WTC11 (cell line): Measurements from ENCODE around the gene CA11. TPM values are rescaled to one million over a fixed set of nuclear protein-coding genes. Genes with fewer than 3 reads are reported as not detected.
A peak's percentile ranks its signal among the peaks of the same experiment; 100 is the strongest.

Experiments
- CREB1 ChIP-seq: sonication (generic); formaldehyde crosslinking; IDR thresholded peaks from 2 replicates; pipeline ENCODE4 v1.8.0; 2023; ENCODE audit warnings: mild to moderate bottlenecking, missing genetic modification reagents
- ELF4 ChIP-seq: sonication (generic); formaldehyde crosslinking; IDR thresholded peaks from 2 replicates; pipeline ENCODE4 v1.8.1; 2022; ENCODE audit warnings: low read depth, mild to moderate bottlenecking, moderate library complexity, missing genetic modification reagents
- FOXK1 ChIP-seq: sonication (generic); formaldehyde crosslinking; IDR thresholded peaks from 2 replicates; pipeline ENCODE4 v1.8.0; 2022; ENCODE audit warnings: mild to moderate bottlenecking, moderate library complexity, missing genetic modification reagents
- GTF2I ChIP-seq: fragments of 250-450 bp; sonication (Bioruptor Pico); conservative IDR thresholded peaks from 2 replicates; pipeline ENCODE4 v1.4.0; 2021; ENCODE audit warnings: mild to moderate bottlenecking
- IRF2 ChIP-seq: sonication (generic); formaldehyde crosslinking; IDR thresholded peaks from 2 replicates; pipeline ENCODE4 v1.8.0; 2022; ENCODE audit warnings: low read depth, missing genetic modification reagents, borderline replicate concordance
- JUN ChIP-seq: sonication (generic); formaldehyde crosslinking; IDR thresholded peaks from 2 replicates; pipeline ENCODE4 v1.8.0; 2023; ENCODE audit warnings: mild to moderate bottlenecking, missing genetic modification reagents
- KAT7 ChIP-seq: sonication (generic); formaldehyde crosslinking; IDR thresholded peaks from 2 replicates; pipeline ENCODE4 v1.8.1; 2023; ENCODE audit warnings: missing genetic modification reagents, mild to moderate bottlenecking, borderline replicate concordance
- MYBL2 ChIP-seq: sonication (generic); formaldehyde crosslinking; IDR thresholded peaks from 2 replicates; pipeline ENCODE4 v1.8.1; 2023; ENCODE audit warnings: mild to moderate bottlenecking, moderate library complexity, missing genetic modification reagents
- NFE2L1 ChIP-seq: sonication (generic); formaldehyde crosslinking; IDR thresholded peaks from 2 replicates; pipeline ENCODE4 v1.8.1; 2023; ENCODE audit warnings: missing genetic modification reagents
- NFYB ChIP-seq: sonication (generic); formaldehyde crosslinking; conservative IDR thresholded peaks from 2 replicates; pipeline ENCODE4 v1.8.0; 2022; ENCODE audit warnings: low read depth, missing genetic modification reagents
- OVOL2 ChIP-seq: fragments of 250-450 bp; sonication (Bioruptor Pico); IDR thresholded peaks from 2 replicates; pipeline ENCODE4 v1.9.0; 2021; ENCODE audit warnings: mild to moderate bottlenecking, borderline replicate concordance
- TCF7 ChIP-seq: sonication (generic); formaldehyde crosslinking; IDR thresholded peaks from 2 replicates; pipeline ENCODE4 v1.8.0; 2022; ENCODE audit warnings: mild to moderate bottlenecking, low read depth, missing genetic modification reagents, moderate library complexity
- ZBTB21 ChIP-seq: sonication (generic); formaldehyde crosslinking; IDR thresholded peaks from 2 replicates; pipeline ENCODE4 v1.8.1; 2023; ENCODE audit warnings: mild to moderate bottlenecking, missing genetic modification reagents, borderline replicate concordance
- ZNF121 ChIP-seq: sonication (generic); formaldehyde crosslinking; IDR thresholded peaks from 2 replicates; pipeline ENCODE4 v1.8.0; 2023; ENCODE audit warnings: missing genetic modification reagents
- ZNF138 ChIP-seq: sonication (generic); formaldehyde crosslinking; conservative IDR thresholded peaks from 2 replicates; pipeline ENCODE4 v1.8.1; 2022; ENCODE audit warnings: mild to moderate bottlenecking, moderate library complexity, missing genetic modification reagents
- ZNF232 ChIP-seq: sonication (generic); formaldehyde crosslinking; IDR thresholded peaks from 2 replicates; pipeline ENCODE4 v1.8.0; 2022; ENCODE audit warnings: mild to moderate bottlenecking, missing genetic modification reagents
- total RNA-seq: library from RNA; stranded (reverse); gene quantifications from 3 replicates; pipeline ENCODE4 v1.2.3, GENCODE V29; 2021
- TF ChIP-seq, protein P1 (sequence below): fragments of 250-450 bp; sonication (Bioruptor Pico); IDR thresholded peaks from 2 replicates; pipeline ENCODE4 v1.9.0; 2021; ENCODE audit warnings: mild to moderate bottlenecking, borderline replicate concordance
- TF ChIP-seq, protein P2 (sequence below): sonication (generic); formaldehyde crosslinking; IDR thresholded peaks from 2 replicates; pipeline ENCODE4 v1.8.1; 2022; ENCODE audit warnings: low read depth, missing genetic modification reagents, borderline replicate concordance
- TF ChIP-seq, protein P3 (sequence below): fragments of 250-450 bp; sonication (Bioruptor Pico); IDR thresholded peaks from 2 replicates; pipeline ENCODE4 v1.9.0; 2021; ENCODE audit warnings: mild to moderate bottlenecking
- TF ChIP-seq, protein P4 (sequence below): sonication (generic); formaldehyde crosslinking; IDR thresholded peaks from 2 replicates; pipeline ENCODE4 v1.8.0; 2022; ENCODE audit warnings: mild to moderate bottlenecking, missing genetic modification reagents
- TF ChIP-seq, protein P5 (sequence below): sonication (generic); formaldehyde crosslinking; IDR thresholded peaks from 2 replicates; pipeline ENCODE4 v1.8.0; 2023; ENCODE audit warnings: mild to moderate bottlenecking, missing genetic modification reagents
- TF ChIP-seq, protein P6 (sequence below): sonication (generic); formaldehyde crosslinking; IDR thresholded peaks from 2 replicates; pipeline ENCODE4 v1.8.1; 2023; ENCODE audit warnings: mild to moderate bottlenecking, missing genetic modification reagents, moderate library complexity
- TF ChIP-seq, protein P7 (sequence below): fragments of 200-600 bp; IDR thresholded peaks from 2 replicates; pipeline ENCODE4 v1.8.0; 2022; ENCODE audit warnings: antibody characterized with exemption

CA11 gene
- total RNA-seq, 1 experiment from 2014 or later = 41.4 TPM

DNA sequence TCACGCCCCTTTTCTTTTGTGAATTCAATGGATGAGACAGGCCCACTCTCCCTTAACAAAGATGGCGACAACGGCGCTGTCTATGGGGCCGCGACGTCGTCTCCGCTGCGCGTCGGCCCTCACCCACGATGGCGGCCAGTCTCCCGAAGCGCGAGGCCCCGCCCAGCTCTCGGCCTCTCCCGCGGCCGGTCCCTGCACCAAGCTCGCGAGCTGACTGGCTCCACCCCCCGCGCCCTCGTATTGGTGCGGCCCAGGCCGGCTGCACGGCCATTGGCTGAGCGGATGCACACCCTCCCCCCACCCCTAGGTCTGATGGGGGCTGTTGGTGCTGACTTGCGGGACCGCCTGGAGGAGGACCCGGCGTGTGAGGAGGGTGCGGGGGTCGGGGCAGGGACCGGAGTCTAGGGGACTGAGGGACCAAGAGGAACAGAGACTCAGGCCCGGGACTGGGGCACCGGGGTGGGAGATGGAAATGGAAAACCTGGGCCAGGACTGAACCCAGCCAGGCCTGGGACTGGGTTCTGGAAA, 21.9 kb downstream of the CA11 start (continued):
- TF ChIP-seq, protein P1, sequence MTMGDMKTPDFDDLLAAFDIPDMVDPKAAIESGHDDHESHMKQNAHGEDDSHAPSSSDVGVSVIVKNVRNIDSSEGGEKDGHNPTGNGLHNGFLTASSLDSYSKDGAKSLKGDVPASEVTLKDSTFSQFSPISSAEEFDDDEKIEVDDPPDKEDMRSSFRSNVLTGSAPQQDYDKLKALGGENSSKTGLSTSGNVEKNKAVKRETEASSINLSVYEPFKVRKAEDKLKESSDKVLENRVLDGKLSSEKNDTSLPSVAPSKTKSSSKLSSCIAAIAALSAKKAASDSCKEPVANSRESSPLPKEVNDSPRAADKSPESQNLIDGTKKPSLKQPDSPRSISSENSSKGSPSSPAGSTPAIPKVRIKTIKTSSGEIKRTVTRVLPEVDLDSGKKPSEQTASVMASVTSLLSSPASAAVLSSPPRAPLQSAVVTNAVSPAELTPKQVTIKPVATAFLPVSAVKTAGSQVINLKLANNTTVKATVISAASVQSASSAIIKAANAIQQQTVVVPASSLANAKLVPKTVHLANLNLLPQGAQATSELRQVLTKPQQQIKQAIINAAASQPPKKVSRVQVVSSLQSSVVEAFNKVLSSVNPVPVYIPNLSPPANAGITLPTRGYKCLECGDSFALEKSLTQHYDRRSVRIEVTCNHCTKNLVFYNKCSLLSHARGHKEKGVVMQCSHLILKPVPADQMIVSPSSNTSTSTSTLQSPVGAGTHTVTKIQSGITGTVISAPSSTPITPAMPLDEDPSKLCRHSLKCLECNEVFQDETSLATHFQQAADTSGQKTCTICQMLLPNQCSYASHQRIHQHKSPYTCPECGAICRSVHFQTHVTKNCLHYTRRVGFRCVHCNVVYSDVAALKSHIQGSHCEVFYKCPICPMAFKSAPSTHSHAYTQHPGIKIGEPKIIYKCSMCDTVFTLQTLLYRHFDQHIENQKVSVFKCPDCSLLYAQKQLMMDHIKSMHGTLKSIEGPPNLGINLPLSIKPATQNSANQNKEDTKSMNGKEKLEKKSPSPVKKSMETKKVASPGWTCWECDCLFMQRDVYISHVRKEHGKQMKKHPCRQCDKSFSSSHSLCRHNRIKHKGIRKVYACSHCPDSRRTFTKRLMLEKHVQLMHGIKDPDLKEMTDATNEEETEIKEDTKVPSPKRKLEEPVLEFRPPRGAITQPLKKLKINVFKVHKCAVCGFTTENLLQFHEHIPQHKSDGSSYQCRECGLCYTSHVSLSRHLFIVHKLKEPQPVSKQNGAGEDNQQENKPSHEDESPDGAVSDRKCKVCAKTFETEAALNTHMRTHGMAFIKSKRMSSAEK (CRISPR knock-in tag) = 0 out of 2 replicates have a peak, but pooled peaks have one; percentile 56
- TF ChIP-seq, protein P2, sequence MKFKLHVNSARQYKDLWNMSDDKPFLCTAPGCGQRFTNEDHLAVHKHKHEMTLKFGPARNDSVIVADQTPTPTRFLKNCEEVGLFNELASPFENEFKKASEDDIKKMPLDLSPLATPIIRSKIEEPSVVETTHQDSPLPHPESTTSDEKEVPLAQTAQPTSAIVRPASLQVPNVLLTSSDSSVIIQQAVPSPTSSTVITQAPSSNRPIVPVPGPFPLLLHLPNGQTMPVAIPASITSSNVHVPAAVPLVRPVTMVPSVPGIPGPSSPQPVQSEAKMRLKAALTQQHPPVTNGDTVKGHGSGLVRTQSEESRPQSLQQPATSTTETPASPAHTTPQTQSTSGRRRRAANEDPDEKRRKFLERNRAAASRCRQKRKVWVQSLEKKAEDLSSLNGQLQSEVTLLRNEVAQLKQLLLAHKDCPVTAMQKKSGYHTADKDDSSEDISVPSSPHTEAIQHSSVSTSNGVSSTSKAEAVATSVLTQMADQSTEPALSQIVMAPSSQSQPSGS = no peak
- TF ChIP-seq, protein P3, sequence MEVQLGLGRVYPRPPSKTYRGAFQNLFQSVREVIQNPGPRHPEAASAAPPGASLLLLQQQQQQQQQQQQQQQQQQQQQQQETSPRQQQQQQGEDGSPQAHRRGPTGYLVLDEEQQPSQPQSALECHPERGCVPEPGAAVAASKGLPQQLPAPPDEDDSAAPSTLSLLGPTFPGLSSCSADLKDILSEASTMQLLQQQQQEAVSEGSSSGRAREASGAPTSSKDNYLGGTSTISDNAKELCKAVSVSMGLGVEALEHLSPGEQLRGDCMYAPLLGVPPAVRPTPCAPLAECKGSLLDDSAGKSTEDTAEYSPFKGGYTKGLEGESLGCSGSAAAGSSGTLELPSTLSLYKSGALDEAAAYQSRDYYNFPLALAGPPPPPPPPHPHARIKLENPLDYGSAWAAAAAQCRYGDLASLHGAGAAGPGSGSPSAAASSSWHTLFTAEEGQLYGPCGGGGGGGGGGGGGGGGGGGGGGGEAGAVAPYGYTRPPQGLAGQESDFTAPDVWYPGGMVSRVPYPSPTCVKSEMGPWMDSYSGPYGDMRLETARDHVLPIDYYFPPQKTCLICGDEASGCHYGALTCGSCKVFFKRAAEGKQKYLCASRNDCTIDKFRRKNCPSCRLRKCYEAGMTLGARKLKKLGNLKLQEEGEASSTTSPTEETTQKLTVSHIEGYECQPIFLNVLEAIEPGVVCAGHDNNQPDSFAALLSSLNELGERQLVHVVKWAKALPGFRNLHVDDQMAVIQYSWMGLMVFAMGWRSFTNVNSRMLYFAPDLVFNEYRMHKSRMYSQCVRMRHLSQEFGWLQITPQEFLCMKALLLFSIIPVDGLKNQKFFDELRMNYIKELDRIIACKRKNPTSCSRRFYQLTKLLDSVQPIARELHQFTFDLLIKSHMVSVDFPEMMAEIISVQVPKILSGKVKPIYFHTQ = no peak
- TF ChIP-seq KAT7 (CRISPR knock-in tag) (0 out of 2 replicates have a peak, but pooled peaks have one; percentile 31), GTF2I (CRISPR knock-in tag) (no peak), CREB1 (CRISPR knock-in tag) (no peak), ZNF232 (CRISPR knock-in tag) (peak; percentile 69; the same call in 1 of the 2 replicates), IRF2 (CRISPR knock-in tag) (no peak), TCF7 (no peak), NFYB (CRISPR knock-in tag) (peak; percentile 88), OVOL2 (CRISPR knock-in tag) (no peak), FOXK1 (peak; percentile 86), ZNF121 (no peak), ZNF138 (CRISPR knock-in tag) (no peak), MYBL2 (CRISPR knock-in tag) (no peak), NFE2L1 (CRISPR knock-in tag) (no peak), ELF4 (CRISPR knock-in tag) (no peak), JUN (CRISPR knock-in tag) (no peak), ZBTB21 (CRISPR knock-in tag) (no peak)
- TF ChIP-seq, protein P4, sequence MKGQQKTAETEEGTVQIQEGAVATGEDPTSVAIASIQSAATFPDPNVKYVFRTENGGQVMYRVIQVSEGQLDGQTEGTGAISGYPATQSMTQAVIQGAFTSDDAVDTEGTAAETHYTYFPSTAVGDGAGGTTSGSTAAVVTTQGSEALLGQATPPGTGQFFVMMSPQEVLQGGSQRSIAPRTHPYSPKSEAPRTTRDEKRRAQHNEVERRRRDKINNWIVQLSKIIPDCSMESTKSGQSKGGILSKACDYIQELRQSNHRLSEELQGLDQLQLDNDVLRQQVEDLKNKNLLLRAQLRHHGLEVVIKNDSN = peak; percentile 34; the same call in 1 of the 2 replicates
- TF ChIP-seq, protein P5, sequence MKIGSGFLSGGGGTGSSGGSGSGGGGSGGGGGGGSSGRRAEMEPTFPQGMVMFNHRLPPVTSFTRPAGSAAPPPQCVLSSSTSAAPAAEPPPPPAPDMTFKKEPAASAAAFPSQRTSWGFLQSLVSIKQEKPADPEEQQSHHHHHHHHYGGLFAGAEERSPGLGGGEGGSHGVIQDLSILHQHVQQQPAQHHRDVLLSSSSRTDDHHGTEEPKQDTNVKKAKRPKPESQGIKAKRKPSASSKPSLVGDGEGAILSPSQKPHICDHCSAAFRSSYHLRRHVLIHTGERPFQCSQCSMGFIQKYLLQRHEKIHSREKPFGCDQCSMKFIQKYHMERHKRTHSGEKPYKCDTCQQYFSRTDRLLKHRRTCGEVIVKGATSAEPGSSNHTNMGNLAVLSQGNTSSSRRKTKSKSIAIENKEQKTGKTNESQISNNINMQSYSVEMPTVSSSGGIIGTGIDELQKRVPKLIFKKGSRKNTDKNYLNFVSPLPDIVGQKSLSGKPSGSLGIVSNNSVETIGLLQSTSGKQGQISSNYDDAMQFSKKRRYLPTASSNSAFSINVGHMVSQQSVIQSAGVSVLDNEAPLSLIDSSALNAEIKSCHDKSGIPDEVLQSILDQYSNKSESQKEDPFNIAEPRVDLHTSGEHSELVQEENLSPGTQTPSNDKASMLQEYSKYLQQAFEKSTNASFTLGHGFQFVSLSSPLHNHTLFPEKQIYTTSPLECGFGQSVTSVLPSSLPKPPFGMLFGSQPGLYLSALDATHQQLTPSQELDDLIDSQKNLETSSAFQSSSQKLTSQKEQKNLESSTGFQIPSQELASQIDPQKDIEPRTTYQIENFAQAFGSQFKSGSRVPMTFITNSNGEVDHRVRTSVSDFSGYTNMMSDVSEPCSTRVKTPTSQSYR (CRISPR knock-in tag) = no peak
- TF ChIP-seq, protein P6, sequence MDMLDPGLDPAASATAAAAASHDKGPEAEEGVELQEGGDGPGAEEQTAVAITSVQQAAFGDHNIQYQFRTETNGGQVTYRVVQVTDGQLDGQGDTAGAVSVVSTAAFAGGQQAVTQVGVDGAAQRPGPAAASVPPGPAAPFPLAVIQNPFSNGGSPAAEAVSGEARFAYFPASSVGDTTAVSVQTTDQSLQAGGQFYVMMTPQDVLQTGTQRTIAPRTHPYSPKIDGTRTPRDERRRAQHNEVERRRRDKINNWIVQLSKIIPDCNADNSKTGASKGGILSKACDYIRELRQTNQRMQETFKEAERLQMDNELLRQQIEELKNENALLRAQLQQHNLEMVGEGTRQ = no peak
- TF ChIP-seq, protein P7, sequence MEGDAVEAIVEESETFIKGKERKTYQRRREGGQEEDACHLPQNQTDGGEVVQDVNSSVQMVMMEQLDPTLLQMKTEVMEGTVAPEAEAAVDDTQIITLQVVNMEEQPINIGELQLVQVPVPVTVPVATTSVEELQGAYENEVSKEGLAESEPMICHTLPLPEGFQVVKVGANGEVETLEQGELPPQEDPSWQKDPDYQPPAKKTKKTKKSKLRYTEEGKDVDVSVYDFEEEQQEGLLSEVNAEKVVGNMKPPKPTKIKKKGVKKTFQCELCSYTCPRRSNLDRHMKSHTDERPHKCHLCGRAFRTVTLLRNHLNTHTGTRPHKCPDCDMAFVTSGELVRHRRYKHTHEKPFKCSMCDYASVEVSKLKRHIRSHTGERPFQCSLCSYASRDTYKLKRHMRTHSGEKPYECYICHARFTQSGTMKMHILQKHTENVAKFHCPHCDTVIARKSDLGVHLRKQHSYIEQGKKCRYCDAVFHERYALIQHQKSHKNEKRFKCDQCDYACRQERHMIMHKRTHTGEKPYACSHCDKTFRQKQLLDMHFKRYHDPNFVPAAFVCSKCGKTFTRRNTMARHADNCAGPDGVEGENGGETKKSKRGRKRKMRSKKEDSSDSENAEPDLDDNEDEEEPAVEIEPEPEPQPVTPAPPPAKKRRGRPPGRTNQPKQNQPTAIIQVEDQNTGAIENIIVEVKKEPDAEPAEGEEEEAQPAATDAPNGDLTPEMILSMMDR = no peak
